DOHH2 (cell line): ENCODE data around the gene LRCH1.

ENCODE experiments used
- H3F3A ChIP-seq: fragments of 200-600 bp; sonication (generic), shearing (Covaris generic); 2 replicates; pipeline ENCODE4 v1.6.0; 2016; ENCODE audit warnings: antibody characterized with exemption, mild to moderate bottlenecking; ENCODE audit not compliant: control insufficient read depth, insufficient read depth
- H3K27ac ChIP-seq: fragments of 200-600 bp; sonication (generic); 2 replicates; pipeline ENCODE4 v1.5.1; 2014; ENCODE audit warnings: low read depth, mild to moderate bottlenecking, low read length, moderate library complexity
- H3K27me3 ChIP-seq: fragments of 200-600 bp; sonication (generic); 2 replicates; pipeline ENCODE4 v1.6.1; 2014; ENCODE audit warnings: mild to moderate bottlenecking, low read length, mixed read lengths; ENCODE audit not compliant: control insufficient read depth
- H3K36me3 ChIP-seq: fragments of 200-600 bp; sonication (generic); 2 replicates; pipeline ENCODE4 v1.6.1; 2014; ENCODE audit warnings: mild to moderate bottlenecking, low read length, moderate library complexity, mixed read lengths; ENCODE audit not compliant: control insufficient read depth
- H3K4me1 ChIP-seq: fragments of 200-600 bp; sonication (generic); 2 replicates; pipeline ENCODE4 v1.6.1; 2014; ENCODE audit warnings: mild to moderate bottlenecking, low read length, mixed read lengths; ENCODE audit not compliant: control insufficient read depth
- H3K4me2 ChIP-seq: fragments of 200-600 bp; sonication (generic); 2 replicates; pipeline ENCODE4 v1.6.0; 2014; ENCODE audit warnings: mild to moderate bottlenecking, low read length, moderate library complexity
- H3K4me3 ChIP-seq: fragments of 200-600 bp; sonication (generic); 2 replicates; pipeline ENCODE4 v1.5.1; 2014; ENCODE audit warnings: mild to moderate bottlenecking, low read length, mixed read lengths
- H3K79me2 ChIP-seq: fragments of 200-600 bp; sonication (generic); 2 replicates; pipeline ENCODE4 v1.6.1; 2014; ENCODE audit warnings: mild to moderate bottlenecking, low read length, mixed read lengths; ENCODE audit not compliant: control insufficient read depth
- H3K9me2 ChIP-seq: fragments of 200-600 bp; sonication (generic); replicated peaks from 2 replicates; pipeline ENCODE4 v1.6.1; 2014; ENCODE audit warnings: mild to moderate bottlenecking, low read length, mixed read lengths; ENCODE audit not compliant: control insufficient read depth
- H3K9me3 ChIP-seq: fragments of 200-600 bp; sonication (generic); 2 replicates; pipeline ENCODE4 v1.6.1; 2014; ENCODE audit warnings: antibody characterized with exemption, low read length, mixed read lengths; ENCODE audit not compliant: control insufficient read depth, insufficient read depth
- H4K20me1 ChIP-seq: fragments of 200-600 bp; sonication (generic); 2 replicates; pipeline ENCODE4 v1.6.0; 2014; ENCODE audit warnings: low read depth, mild to moderate bottlenecking, antibody characterized with exemption, low read length, moderate library complexity; ENCODE audit not compliant: control insufficient read depth, insufficient read depth
- CTCF ChIP-seq: fragments of 200-600 bp; sonication (generic); IDR thresholded peaks from one replicate; pipeline ENCODE4 v1.5.1; 2014; ENCODE audit warnings: antibody characterized with exemption, mild to moderate bottlenecking, low read depth, low read length; ENCODE audit not compliant: poor library complexity, severe bottlenecking
- EZH2phosphoT487 ChIP-seq: fragments of 200-600 bp; sonication (generic); IDR thresholded peaks from 2 replicates; pipeline ENCODE4 v1.6.1; 2017; ENCODE audit warnings: borderline replicate concordance, mild to moderate bottlenecking, antibody characterized with exemption, low read length, moderate library complexity, mixed read lengths

The LRCH1 gene

GRCh38 chr13:46738766-46739165 lies 185.8 kb downstream of the LRCH1 start:
- Histone ChIP-seq H3K36me3 (peaks cover 27% of the 10 kb centered on the region), H3K79me2 (no peaks in the 10 kb centered on the region), H3F3A (no peaks in the 10 kb centered on the region), H3K27ac (no peak overlapping the region), H3K4me1 (no peaks in the 10 kb centered on the region), H3K4me2 (no peak overlapping the region), H3K4me3 (no peak overlapping the region), H3K9me3 (no peaks in the 10 kb centered on the region), H3K27me3 (no peaks in the 10 kb centered on the region), H4K20me1 (no peaks in the 10 kb centered on the region), H3K9me2 (no peaks in the 10 kb centered on the region)
- TF ChIP-seq EZH2phosphoT487 = no peak

- Histone ChIP-seq H3K4me1 (no peaks in the 10 kb centered on the region), H3K36me3 (peaks cover 23% of the 10 kb centered on the region), H3K79me2 (no peaks in the 10 kb centered on the region), H3K4me3 (no peak overlapping the region), H4K20me1 (no peaks in the 10 kb centered on the region), H3K9me3 (no peaks in the 10 kb centered on the region), H3K9me2 (no peaks in the 10 kb centered on the region), H3K4me2 (no peak overlapping the region), H3K27me3 (no peaks in the 10 kb centered on the region), H3K27ac (no peak overlapping the region), H3F3A (no peaks in the 10 kb centered on the region)
- no peak for TF ChIP-seq CTCF
Measured at GRCh38 chr13:46739447-46740098, 186.6 kb downstream of the LRCH1 start.

- TF ChIP-seq CTCF = no peak
- TF ChIP-seq EZH2phosphoT487 = no peak
- no peak overlapping the region for H3K27ac ChIP-seq
- peaks cover 12% of the 10 kb centered on the region for H3K36me3 ChIP-seq
- no peaks in the 10 kb centered on the region for H3K9me2 ChIP-seq
- H4K20me1 ChIP-seq = no peaks in the 10 kb centered on the region
- H3K27me3 ChIP-seq = no peaks in the 10 kb centered on the region
- H3K9me3 ChIP-seq = no peaks in the 10 kb centered on the region
- H3K4me3 ChIP-seq = no peak overlapping the region
- no peaks in the 10 kb centered on the region for H3K79me2 ChIP-seq
- H3F3A ChIP-seq = no peaks in the 10 kb centered on the region
- H3K4me2 ChIP-seq = no peak overlapping the region
- no peaks in the 10 kb centered on the region for H3K4me1 ChIP-seq
Measured at GRCh38 chr13:46743191-46743590, 190.2 kb downstream of the LRCH1 start.

- H3K27me3 ChIP-seq = no peaks in the 10 kb centered on the region
- H3K4me1 ChIP-seq = no peaks in the 10 kb centered on the region
- H3K9me2 ChIP-seq = no peaks in the 10 kb centered on the region
- H3K4me2 ChIP-seq = no peak overlapping the region
- no peaks in the 10 kb centered on the region for H3K79me2 ChIP-seq
- H3K27ac ChIP-seq = no peak overlapping the region
- TF ChIP-seq EZH2phosphoT487 (no peak), CTCF (no peak)
- no peaks in the 10 kb centered on the region for H3K9me3 ChIP-seq
- no peaks in the 10 kb centered on the region for H3F3A ChIP-seq
- H3K36me3 ChIP-seq = peaks cover 9% of the 10 kb centered on the region; the same call in 1 of the 2 replicates
- no peaks in the 10 kb centered on the region for H4K20me1 ChIP-seq
- H3K4me3 ChIP-seq = no peak overlapping the region
Measured at GRCh38 chr13:46745062-46745461, 192.1 kb downstream of the LRCH1 start.
